GM19468 (cell line): ENCODE data around the gene CNMD.
A peak's percentile ranks its signal among the peaks of the same experiment; 100 is the strongest.
"Not testable (repeated sequence)": the region's sequence is repeated elsewhere in the genome, so short reads cannot be mapped to it uniquely, and the experiment has no call there.

Experiments used
- ATAC-seq: cut with Tn5 transposase; IDR thresholded peaks from one replicate; pipeline ENCODE4 v1.9.1; 2021; ENCODE audit warnings: mild to moderate bottlenecking, moderate library complexity, moderate number of reproducible peaks; ENCODE audit not compliant: unreplicated experiment; ENCODE audit errors: extremely low read depth

The CNMD gene

DNA sequence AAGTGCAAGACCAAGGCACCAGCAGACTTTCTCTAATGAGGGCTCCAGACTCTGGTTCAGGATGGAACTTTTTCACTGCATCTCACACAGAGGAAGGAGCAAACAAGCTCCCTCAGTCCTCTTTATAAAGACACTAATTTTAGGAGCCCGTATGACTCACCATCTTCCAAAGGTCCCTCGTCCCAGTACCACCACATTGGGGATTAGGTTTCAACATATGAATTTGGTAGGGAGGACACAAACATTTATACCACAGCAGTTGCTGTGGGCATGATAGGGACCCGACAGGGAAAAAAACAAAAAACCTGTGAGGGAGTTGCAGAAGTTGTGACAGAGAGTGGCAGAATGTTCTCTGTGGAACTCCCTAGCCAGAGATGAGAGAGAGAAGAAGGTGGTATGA, 6.5 kb upstream of the CNMD start:
- ATAC-seq = no peak

GRCh38 chr13:52744842-52745375, 5.3 kb upstream of the CNMD start:
- no peak for ATAC-seq

GRCh38 chr13:52743988-52744387, 4.4 kb upstream of the CNMD start:
- no peak for ATAC-seq

DNA sequence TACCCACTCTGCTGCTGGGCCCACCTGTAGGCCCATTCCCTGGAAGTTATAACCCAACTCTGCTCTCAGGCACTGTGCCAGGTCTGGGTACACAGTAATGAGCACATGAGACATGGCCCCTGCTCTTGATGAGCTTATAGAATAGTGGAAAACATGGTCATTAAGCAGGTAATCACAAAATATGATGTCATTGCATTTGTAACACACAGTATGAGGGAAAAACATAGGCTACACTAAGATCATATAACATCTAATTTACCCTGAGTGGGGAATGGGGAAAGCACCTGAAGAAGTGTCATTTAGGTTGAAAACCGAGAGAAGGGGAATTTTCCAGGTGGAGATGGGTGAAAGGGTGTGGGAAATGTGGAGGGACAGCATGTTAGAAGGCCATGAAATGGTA, 3.9 kb upstream of the CNMD start:
- no peak for ATAC-seq

- ATAC-seq = peak; percentile 45
These were observed 727 bp downstream of the CNMD start for GRCh38 chr13:52738719-52739467.

DNA sequence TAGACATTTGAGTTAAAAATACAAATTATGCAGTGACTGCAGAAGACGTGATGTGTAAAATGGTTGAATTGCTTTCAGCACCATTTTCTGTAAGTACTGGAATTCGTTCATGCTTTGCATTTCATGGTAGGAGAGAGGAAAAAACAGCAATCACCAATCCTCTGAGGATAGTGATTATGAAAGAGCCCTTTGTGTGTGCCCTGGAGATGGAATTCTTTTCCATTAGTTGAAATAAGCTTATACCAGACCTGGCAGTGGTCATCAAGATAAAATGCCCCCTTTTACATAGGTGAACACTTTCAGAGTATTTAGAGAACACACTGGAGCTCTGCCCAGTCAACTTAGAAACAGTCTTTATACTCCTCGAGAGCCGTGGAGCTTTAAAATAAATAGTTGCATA, 1.7 kb downstream of the CNMD start:
- ATAC-seq = no peak

DNA sequence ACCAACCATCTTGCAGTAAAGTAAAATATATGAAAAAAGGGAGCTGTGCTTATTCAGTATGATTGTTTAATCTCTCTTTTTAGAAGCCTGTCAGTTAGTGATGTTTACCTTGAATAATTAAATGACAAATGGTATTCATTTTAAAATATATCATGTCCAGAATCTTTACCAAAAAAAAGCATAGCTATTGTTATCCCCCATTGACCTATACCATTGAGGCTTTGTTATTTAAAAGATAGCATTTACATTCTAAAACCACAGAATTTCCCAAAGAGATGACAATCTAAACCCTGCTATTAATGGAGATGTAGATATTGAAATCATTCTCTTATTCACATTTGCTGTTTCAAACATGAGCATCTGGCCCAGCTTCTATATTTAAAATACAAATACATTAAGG, 2.2 kb downstream of the CNMD start:
- no peak for ATAC-seq

- ATAC-seq = no peak
These were observed 2.7 kb downstream of the CNMD start for GRCh38 chr13:52736891-52737290.

- no peak for ATAC-seq
These were observed 5.5 kb downstream of the CNMD start for GRCh38 chr13:52734075-52734623.

DNA sequence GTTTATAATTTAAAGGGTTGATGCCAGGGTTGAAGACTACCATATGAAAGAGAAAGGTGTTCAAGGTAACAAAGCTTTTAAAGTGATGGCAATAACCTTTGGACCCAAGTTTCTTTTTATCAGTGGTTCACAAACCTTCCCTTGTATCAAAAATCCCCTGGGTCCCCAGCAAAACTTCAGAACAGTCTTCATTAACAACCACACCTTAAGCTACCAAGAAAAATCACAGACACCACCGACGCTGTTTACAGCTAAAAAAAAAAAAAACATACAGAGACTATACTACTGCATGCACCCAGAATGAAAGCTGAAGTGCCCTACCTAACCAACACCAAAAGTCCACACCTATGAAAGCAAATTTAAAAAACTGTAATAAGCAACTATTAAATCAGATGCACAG, 13.4 kb downstream of the CNMD start:
- no peak for ATAC-seq

- no peak for ATAC-seq
These were observed 14.3 kb downstream of the CNMD start for GRCh38 chr13:52725302-52725701.

- no peak for ATAC-seq
These were observed 16.4 kb downstream of the CNMD start for GRCh38 chr13:52723181-52723580.

GRCh38 chr13:52721356-52721755, 18.3 kb downstream of the CNMD start:
- not testable (repeated sequence) for ATAC-seq

DNA sequence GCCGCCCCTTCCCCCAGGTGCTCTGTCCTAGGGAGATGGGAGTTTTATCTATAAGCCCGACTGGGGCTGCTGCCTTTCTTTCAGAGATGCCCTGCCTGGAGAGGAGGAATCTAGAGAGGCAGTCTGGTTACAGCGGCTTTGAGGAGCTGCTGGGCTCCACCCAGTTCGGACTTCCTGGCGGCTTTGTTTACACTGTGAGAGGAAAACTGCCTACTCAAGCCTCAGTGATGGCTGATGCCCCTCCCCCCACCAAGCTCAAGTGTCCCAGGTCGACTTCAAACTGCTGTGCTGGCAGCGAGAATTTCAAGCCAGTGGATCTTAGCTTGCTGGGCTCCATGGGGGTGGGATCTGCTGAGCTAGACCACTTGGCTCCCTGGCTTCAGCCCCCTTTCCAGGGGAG, 18.7 kb downstream of the CNMD start:
- ATAC-seq = not testable (repeated sequence)

DNA sequence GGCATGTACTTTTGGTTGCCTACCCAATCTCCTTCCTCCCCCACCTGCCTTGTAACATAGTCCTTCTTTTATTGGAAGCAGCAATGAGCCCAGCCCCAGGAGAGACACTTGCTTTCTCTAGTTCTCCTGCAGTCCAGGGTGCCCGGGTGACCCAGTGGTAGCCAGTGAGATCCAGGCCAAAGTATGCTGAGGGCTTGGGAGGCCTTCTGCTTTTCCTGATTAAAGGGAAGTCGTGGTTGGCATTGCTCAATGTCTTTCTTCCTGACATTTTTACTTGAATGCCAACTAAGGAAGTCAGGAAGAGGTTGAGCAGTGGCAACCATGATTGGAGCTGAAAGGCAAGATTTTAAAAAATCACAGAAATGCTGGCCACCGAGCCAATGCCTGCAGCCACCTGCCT, 25.7 kb downstream of the CNMD start:
- ATAC-seq = no peak

DNA sequence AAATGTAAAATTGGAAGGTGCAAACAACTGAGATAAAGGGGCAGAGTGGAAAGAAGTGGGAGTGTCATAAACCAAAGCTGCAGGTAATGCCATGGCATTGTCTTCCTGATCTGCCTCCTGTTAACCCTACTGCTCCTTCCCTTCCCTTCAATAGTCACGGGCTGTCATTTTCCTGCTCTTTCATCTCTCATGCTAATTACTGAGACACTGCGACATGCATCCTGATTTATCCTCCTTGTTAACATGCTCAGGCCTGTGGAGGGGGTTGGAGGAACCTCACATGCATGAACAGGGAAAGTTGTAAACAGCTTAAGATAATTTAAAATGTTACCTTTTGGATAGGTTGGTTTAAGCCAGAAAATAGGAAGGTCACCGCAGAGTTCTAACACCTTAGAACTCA, 27.2 kb downstream of the CNMD start:
- no peak for ATAC-seq

GRCh38 chr13:52711286-52711685, 28.3 kb downstream of the CNMD start:
- ATAC-seq = no peak

GRCh38 chr13:52708266-52708665, 31.4 kb downstream of the CNMD start:
- ATAC-seq = not testable (repeated sequence)

DNA sequence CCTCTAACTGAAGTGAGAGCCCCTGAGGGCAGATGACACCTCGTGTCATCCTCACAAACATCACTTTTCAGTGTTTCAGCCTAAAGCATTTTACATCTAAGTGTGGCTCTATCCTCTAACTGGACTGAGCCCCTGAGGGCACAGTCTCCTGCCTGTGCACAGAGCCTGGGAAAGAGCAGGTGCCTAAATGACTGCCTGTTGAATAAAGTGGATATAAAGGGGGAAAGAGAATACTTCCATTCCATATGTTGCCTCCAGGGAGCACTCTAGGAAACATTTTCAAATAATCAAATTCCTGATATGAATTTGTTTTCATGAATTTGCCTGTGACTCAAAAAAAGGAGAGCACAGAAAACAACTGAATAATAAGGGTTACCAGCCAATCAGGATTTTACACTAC, 32.2 kb downstream of the CNMD start:
- no peak for ATAC-seq

DNA sequence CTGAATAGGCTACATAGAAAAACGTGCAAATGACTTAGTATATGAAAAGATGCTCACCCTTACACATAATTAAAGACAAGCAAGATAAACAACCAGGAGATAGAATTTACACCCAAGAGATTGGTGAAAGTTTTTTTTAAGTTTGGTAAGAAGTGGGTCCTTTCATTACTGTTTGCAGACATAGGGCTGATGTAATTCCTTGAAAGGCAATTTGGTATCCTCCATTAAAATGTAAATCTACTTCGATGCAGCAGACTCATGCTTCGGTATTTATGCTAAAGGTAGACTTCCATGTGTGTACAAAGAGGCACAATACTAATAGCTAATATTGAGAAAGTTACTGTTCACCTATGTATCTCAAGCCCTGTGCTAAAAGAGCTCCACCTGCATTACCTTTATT, 33.5 kb downstream of the CNMD start:
- no peak for ATAC-seq

GRCh38 chr13:52703482-52703881, 36.1 kb downstream of the CNMD start:
- no peak for ATAC-seq
